Mesenchymal stem cell (in vitro differentiated cells and primary cell): Measurements from ENCODE around the gene DNAJC9.
"Not testable (repeated sequence)": the region's sequence is repeated elsewhere in the genome, so short reads cannot be mapped to it uniquely, and the experiment has no call there.

Source experiments
- DNase-seq: peaks from one replicate; pipeline ENCODE4 v3.0.0-alpha.2; 2013
- H2AFZ ChIP-seq: one replicate; pipeline ENCODE4 v1.6.1; 2013; ENCODE audit warnings: low read depth, mild to moderate bottlenecking, control low read depth, inconsistent platforms, low read length, moderate library complexity
- H2AK5ac ChIP-seq: 2 replicates; pipeline ENCODE4 v1.6.1; 2013; ENCODE audit warnings: low read length, moderate library complexity, mild to moderate bottlenecking, inconsistent platforms; ENCODE audit not compliant: severe bottlenecking
- H2BK120ac ChIP-seq: one replicate; pipeline ENCODE4 v1.6.1; 2013; ENCODE audit warnings: low read depth, mild to moderate bottlenecking, inconsistent platforms, low read length, moderate library complexity
- H2BK12ac ChIP-seq, 2 experiments: one replicate each; pipeline ENCODE4 v1.6.1; 2013; ENCODE audit warnings: inconsistent platforms in 2 of 2, low read length in 2 of 2, mild to moderate bottlenecking in 2 of 2, moderate library complexity in 2 of 2, control low read depth in 1 of 2
- H2BK15ac ChIP-seq: one replicate; pipeline ENCODE4 v1.6.1; 2013; ENCODE audit warnings: mild to moderate bottlenecking, low read depth, inconsistent platforms; ENCODE audit not compliant: poor library complexity, severe bottlenecking
- H2BK5ac ChIP-seq: 2 replicates; pipeline ENCODE4 v1.6.1; 2013; ENCODE audit warnings: low read depth, mild to moderate bottlenecking, low read length, control low read depth, inconsistent platforms; ENCODE audit not compliant: poor library complexity, severe bottlenecking
- H3K14ac ChIP-seq, 2 experiments: one replicate each; pipeline ENCODE4 v1.6.1; 2013; ENCODE audit warnings: inconsistent platforms in 2 of 2, low read length in 2 of 2, control low read depth in 1 of 2, mild to moderate bottlenecking in 1 of 2, moderate library complexity in 1 of 2
- H3K18ac ChIP-seq, 2 experiments: one replicate each; pipeline ENCODE4 v1.6.1; 2013; ENCODE audit warnings: inconsistent platforms in 2 of 2, low read length in 2 of 2, control low read depth in 1 of 2, low read depth in 1 of 2, mild to moderate bottlenecking in 1 of 2
- H3K23ac ChIP-seq, 2 experiments: one replicate each; pipeline ENCODE4 v1.6.1; 2013; ENCODE audit warnings: inconsistent platforms in 2 of 2, low read length in 2 of 2, mild to moderate bottlenecking in 2 of 2, moderate library complexity in 2 of 2, control low read depth in 1 of 2
- H3K27ac ChIP-seq: 2 replicates; pipeline ENCODE4 v1.5.1; 2013; ENCODE audit warnings: mild to moderate bottlenecking, moderate library complexity, low read length, control low read depth, inconsistent platforms; ENCODE audit not compliant: poor library complexity, severe bottlenecking
- H3K27me3 ChIP-seq, 2 experiments: 2 replicates each; pipeline versions ENCODE4 v1.6.1 to v1.7.0; 2013; ENCODE audit warnings: low read length in 2 of 2, mild to moderate bottlenecking in 2 of 2, moderate library complexity in 2 of 2, control low read depth in 1 of 2, inconsistent platforms in 1 of 2; ENCODE audit not compliant: control insufficient read depth in 1 of 2, insufficient read depth in 1 of 2
- H3K36me3 ChIP-seq, 2 experiments: 2 replicates each; pipeline versions ENCODE4 v1.6.1 to v1.7.0; 2013; ENCODE audit warnings: low read length in 2 of 2, control low read depth in 1 of 2, inconsistent platforms in 1 of 2, low read depth in 1 of 2, mild to moderate bottlenecking in 1 of 2; ENCODE audit not compliant: insufficient read depth in 2 of 2, control insufficient read depth in 1 of 2
- H3K4ac ChIP-seq, 2 experiments: one replicate each; pipeline ENCODE4 v1.6.1; 2013; ENCODE audit warnings: inconsistent platforms in 2 of 2, low read length in 2 of 2, mild to moderate bottlenecking in 2 of 2, moderate library complexity in 2 of 2, control low read depth in 1 of 2, low read depth in 1 of 2
- H3K4me1 ChIP-seq: 2 replicates; pipeline ENCODE4 v1.6.1; 2013; ENCODE audit warnings: low read depth, low read length, control low read depth; ENCODE audit not compliant: control insufficient read depth, insufficient read depth
- H3K4me2 ChIP-seq: 2 replicates; pipeline ENCODE4 v1.6.1; 2013; ENCODE audit warnings: low read length, mild to moderate bottlenecking, inconsistent platforms; ENCODE audit not compliant: poor library complexity, severe bottlenecking
- H3K4me3 ChIP-seq, 2 experiments: 2 replicates each; pipeline versions ENCODE4 v1.5.1 to v1.7.0; 2013; ENCODE audit warnings: low read length in 2 of 2, mild to moderate bottlenecking in 2 of 2, control low read depth in 1 of 2, low read depth in 1 of 2; ENCODE audit not compliant: insufficient read depth in 1 of 2
- H3K79me1 ChIP-seq: replicated peaks from 2 replicates; pipeline ENCODE4 v1.6.1; 2013; ENCODE audit warnings: mild to moderate bottlenecking, control low read depth, low read length, inconsistent platforms; ENCODE audit not compliant: poor library complexity, severe bottlenecking
- H3K9ac ChIP-seq: 2 replicates; pipeline ENCODE4 v1.7.0; 2013; ENCODE audit warnings: mild to moderate bottlenecking, low read length, moderate library complexity
- H3K9me3 ChIP-seq: 2 replicates; pipeline ENCODE4 v1.7.0; 2013; ENCODE audit warnings: mild to moderate bottlenecking, low read length; ENCODE audit not compliant: control insufficient read depth
- H4K8ac ChIP-seq: one replicate; pipeline ENCODE4 v1.6.1; 2013; ENCODE audit warnings: inconsistent platforms, mild to moderate bottlenecking, low read length, moderate library complexity
- H4K91ac ChIP-seq: one replicate; pipeline ENCODE4 v1.6.1; 2013; ENCODE audit warnings: mild to moderate bottlenecking, low read length, inconsistent platforms
- WGBS: methylation state at CpG from one replicate; pipeline ENCODE4 v1.1.7; 2013; ENCODE audit warnings: mixed read lengths; 5-methylcytosine and 5-hydroxymethylcytosine counted together

Gene DNAJC9

GRCh38 chr10:73262105-73262730 lies 15.2 kb upstream of the DNAJC9 start:
- Histone ChIP-seq H3K4me2 (no peak overlapping the region), H3K9ac (peak overlapping the region; percentile 28), H2BK15ac (no peak overlapping the region), H3K14ac (no peak overlapping the region), H3K4me1 (no peaks in the 10 kb centered on the region), H3K27ac (no peak overlapping the region), H3K79me1 (no peaks in the 10 kb centered on the region), H2BK120ac (no peak overlapping the region), H3K36me3 (no peaks in the 10 kb centered on the region), H3K27me3 (no peaks in the 10 kb centered on the region), H4K8ac (no peak overlapping the region), H3K18ac (no peak overlapping the region), H2AFZ (no peak overlapping the region), H3K4ac (no peak overlapping the region), H2AK5ac (no peak overlapping the region), H3K9me3 (no peaks in the 10 kb centered on the region), H3K23ac (no peak overlapping the region), H2BK12ac (no peak overlapping the region), H3K4me3 (no peak overlapping the region), H4K91ac (no peak overlapping the region), H2BK5ac (no peak overlapping the region)
- WGBS: 57% methylated on average over 3 of the region's 4 CpGs
- DNase-seq: peak; percentile 54

- Histone ChIP-seq H3K27ac (no peak overlapping the region), H3K9me3 (no peaks in the 10 kb centered on the region), H2AFZ (no peak overlapping the region), H3K4me1 (no peaks in the 10 kb centered on the region), H2BK5ac (no peak overlapping the region), H2BK15ac (no peak overlapping the region), H3K4ac (no peak overlapping the region), H3K18ac (no peak overlapping the region), H2BK120ac (no peak overlapping the region), H3K79me1 (no peaks in the 10 kb centered on the region), H3K23ac (no peak overlapping the region), H3K14ac (no peak overlapping the region), H2AK5ac (no peak overlapping the region), H3K36me3 (no peaks in the 10 kb centered on the region), H3K9ac (no peak overlapping the region), H3K4me2 (no peak overlapping the region), H4K8ac (no peak overlapping the region), H3K27me3 (no peaks in the 10 kb centered on the region), H2BK12ac (no peak overlapping the region), H3K4me3 (no peak overlapping the region), H4K91ac (no peak overlapping the region)
- 95% methylated on average over 8 of the region's 9 CpGs for WGBS
- DNase-seq: no peak
Observed at GRCh38 chr10:73261362-73261995, 14.4 kb upstream of the DNAJC9 start.

- H3K36me3 ChIP-seq, DNase-seq, H3K4me1 ChIP-seq, H3K9me3 ChIP-seq, H2AK5ac ChIP-seq, H2BK12ac ChIP-seq, H3K18ac ChIP-seq, H2AFZ ChIP-seq, H4K91ac ChIP-seq, H3K4me3 ChIP-seq, H3K14ac ChIP-seq, H3K4me2 ChIP-seq, H4K8ac ChIP-seq, H3K23ac ChIP-seq, H3K27ac ChIP-seq, H3K27me3 ChIP-seq, H3K9ac ChIP-seq, H3K4ac ChIP-seq, H2BK5ac ChIP-seq, H2BK15ac ChIP-seq, H2BK120ac ChIP-seq, H3K79me1 ChIP-seq: not testable (repeated sequence)
- 95% methylated on average over 10 of the region's 10 CpGs for WGBS
Observed at GRCh38 chr10:73258612-73259011, 11.6 kb upstream of the DNAJC9 start.

GRCh38 chr10:73253225-73253555 lies 6.1 kb upstream of the DNAJC9 start:
- H2BK5ac ChIP-seq: no peak overlapping the region
- peaks cover 7% of the 10 kb centered on the region for H3K4me1 ChIP-seq
- H4K8ac ChIP-seq: peak overlapping the region; percentile 77
- H3K4me3 ChIP-seq: peak overlapping the region; percentile 88 to 99
- no peak overlapping the region for H2BK12ac ChIP-seq
- peaks cover 6 to 26% of the 10 kb centered on the region in 2 experiments for H3K36me3 ChIP-seq
- peaks cover 13% of the 10 kb centered on the region for H3K79me1 ChIP-seq
- no peaks in the 10 kb centered on the region for H3K27me3 ChIP-seq
- H3K18ac ChIP-seq: no peak overlapping the region
- H2AFZ ChIP-seq: no peak overlapping the region
- H3K9ac ChIP-seq: peak overlapping the region; percentile 99
- H3K4ac ChIP-seq: peak overlapping the region in 1 of 2 experiments; percentile 51
- H2BK15ac ChIP-seq: no peak overlapping the region
- H2AK5ac ChIP-seq: peak overlapping the region; percentile 47
- no peak overlapping the region for H2BK120ac ChIP-seq
- peak overlapping the region; percentile 94 for H3K27ac ChIP-seq
- no peak overlapping the region for H3K14ac ChIP-seq
- no peak overlapping the region for H4K91ac ChIP-seq
- no peak for DNase-seq
- WGBS: 0% methylated on average over 3 of the region's 4 CpGs
- peak overlapping the region; percentile 69 for H3K4me2 ChIP-seq
- no peaks in the 10 kb centered on the region for H3K9me3 ChIP-seq
- H3K23ac ChIP-seq: no peak overlapping the region
